Upper lobe of left lung (tissue), 6 donors: ENCODE results near the gene RB1. TPM values are rescaled to one million over a fixed set of nuclear protein-coding genes. Genes with fewer than 3 reads are reported as not detected.

ENCODE experiments used
- ATAC-seq, 2 donors: fragments of 200-7000 bp; cut with Tn5 transposase; one replicate each; pipeline ENCODE4 v1.9.1; 2022; ENCODE audit warnings: mild to moderate bottlenecking in 2 of 2, moderate library complexity in 2 of 2; ENCODE audit not compliant: low FRiP score in 2 of 2
- DNase-seq, 2 donors: peaks; one replicate each; pipeline ENCODE4 v3.0.0-alpha.2; 2019 to 2020
- H3K27ac ChIP-seq, 4 donors: fragments of 200-600 bp; sonication (generic); one replicate each; pipeline ENCODE4 v1.5.1; 2016 to 2019
- H3K27me3 ChIP-seq, 4 donors: fragments of 200-600 bp; sonication (generic); one replicate each; pipeline ENCODE4 v1.5.1; 2017 to 2019
- H3K36me3 ChIP-seq, 4 donors: fragments of 200-600 bp; sonication (generic); one replicate each; pipeline ENCODE4 v1.5.1; 2016 to 2019
- H3K4me1 ChIP-seq, 4 donors: fragments of 200-600 bp; sonication (generic); one replicate each; pipeline ENCODE4 v1.5.1; 2018 to 2019
- H3K4me3 ChIP-seq, 4 donors: fragments of 200-600 bp; sonication (generic); one replicate each; pipeline ENCODE4 v1.5.1; 2017 to 2019; ENCODE audit warnings: mild to moderate bottlenecking in 2 of 4, moderate library complexity in 1 of 4
- H3K9me3 ChIP-seq, 4 donors: fragments of 200-600 bp; sonication (generic); one replicate each; pipeline ENCODE4 v1.5.1; 2018 to 2019
- CTCF ChIP-seq, 6 experiments: fragments of 450-650 bp in 4 of 6; fragments of 200-600 bp in 2 of 6; sonication (generic) in 2 of 6; IDR thresholded peaks; one replicate each; pipeline ENCODE4 v1.5.1; 2016 to 2019; ENCODE audit warnings: antibody characterized with exemption in 6 of 6
- EP300 ChIP-seq, 4 donors: sonication (generic); formaldehyde crosslinking; IDR thresholded peaks; one replicate each; pipeline ENCODE4 v1.5.1; 2017; ENCODE audit warnings: antibody characterized with exemption in 4 of 4, control low read depth in 2 of 4
- POLR2A ChIP-seq, 4 donors: fragments of 450-650 bp; IDR thresholded peaks; one replicate each; pipeline ENCODE4 v1.5.1; 2016 to 2017; ENCODE audit warnings: antibody characterized with exemption in 4 of 4, mild to moderate bottlenecking in 2 of 4
- POLR2AphosphoS5 ChIP-seq, 2 donors: sonication (generic); formaldehyde crosslinking; IDR thresholded peaks; one replicate each; pipeline ENCODE4 v1.5.1; 2017; ENCODE audit warnings: antibody characterized with exemption in 2 of 2
- WGBS, 2 donors: methylation state at CpG; one replicate each; pipeline ENCODE4 v1.1.5; 2017 to 2018; 5-methylcytosine and 5-hydroxymethylcytosine counted together
- total RNA-seq, 6 donors: library from RNA; depleted of rRNA in 4 of 6; stranded (reverse); fragments of >200 nt in 4 of 6; gene quantifications; one replicate each; pipeline versions ENCODE4 v1.1.0 to v1.2.1, GENCODE V29; 2016 to 2021
- donor health status: DM: no; HTN: no; CAD: no; lungs with moderate emphysema.
- donor health status: DM: no; HTN: yes; CAD: no; lungs with severe emphysema.

RB1 gene
- total RNA-seq, 6 donors from 2014 or later: 20.2 to 46.6 (median 32.9) TPM

GRCh38 chr13:48492470-48493065, 189.0 kb downstream of the RB1 start:
- 28 to 32% methylated on average over 16 of the region's 16 CpGs for WGBS, 2 donors
- Histone ChIP-seq H3K9me3 (no peaks in the 10 kb centered on the region), H3K4me3 (peak overlapping the region in 3 of 4 donors; percentile 6 to 36 (median 30)), H3K4me1 (peaks cover 24 to 40% (median 26%) of the 10 kb centered on the region in 4 donors), H3K27ac (peak overlapping the region; percentile 68 to 87 (median 75)), H3K27me3 (no peaks in the 10 kb centered on the region), H3K36me3 (peaks cover 0 to 3% (median 0%) of the 10 kb centered on the region in 4 donors)
- peak; percentile 81 to 94 for ATAC-seq
- no peak for TF ChIP-seq CTCF (IDR thresholded peaks at IDR 0.05)
- TF ChIP-seq POLR2A (IDR thresholded peaks at IDR 0.05): peak in 1 of 4 donors; percentile 45
- TF ChIP-seq EP300 (IDR thresholded peaks at IDR 0.05): peak in 1 of 4 donors; percentile 41
- peak; percentile 78 to 90 for TF ChIP-seq POLR2AphosphoS5 (IDR thresholded peaks at IDR 0.05)
- DNase-seq: peak in 1 of 2 donors; percentile 81

- Histone ChIP-seq H3K27ac (peak overlapping the region; percentile 68 to 87 (median 75)), H3K36me3 (peaks cover 0 to 3% (median 0%) of the 10 kb centered on the region in 4 donors), H3K9me3 (no peaks in the 10 kb centered on the region), H3K4me1 (peaks cover 24 to 40% (median 26%) of the 10 kb centered on the region in 4 donors), H3K27me3 (no peaks in the 10 kb centered on the region), H3K4me3 (no peak overlapping the region)
- ATAC-seq (peak; percentile 31 to 38), DNase-seq (no peak)
- 69 to 86% methylated on average over 4 of the region's 4 CpGs for WGBS, 2 donors
- no peak for TF ChIP-seq EP300 (IDR thresholded peaks at IDR 0.05)
- no peak for TF ChIP-seq CTCF (IDR thresholded peaks at IDR 0.05)
- no peak for TF ChIP-seq POLR2AphosphoS5 (IDR thresholded peaks at IDR 0.05)
Measured at GRCh38 chr13:48493066-48493765, 189.7 kb downstream of the RB1 start.

- 51 to 74% methylated on average over 2 of the region's 2 CpGs for WGBS, 2 donors
- peak overlapping the region in 3 of 4 donors; percentile 53 to 75 (median 75) for H3K27ac ChIP-seq
- DNase-seq (no peak), ATAC-seq (no peak)
- TF ChIP-seq POLR2AphosphoS5 (IDR thresholded peaks at IDR 0.05): no peak
- no peak for TF ChIP-seq CTCF (IDR thresholded peaks at IDR 0.05)
- TF ChIP-seq EP300 (IDR thresholded peaks at IDR 0.05): no peak
- TF ChIP-seq POLR2A (IDR thresholded peaks at IDR 0.05): no peak
- no peaks in the 10 kb centered on the region for H3K27me3 ChIP-seq
- H3K36me3 ChIP-seq: no peaks in the 10 kb centered on the region
- no peak overlapping the region for H3K4me3 ChIP-seq
- H3K9me3 ChIP-seq: no peaks in the 10 kb centered on the region
- peaks cover 24 to 40% (median 26%) of the 10 kb centered on the region in 4 donors for H3K4me1 ChIP-seq
Measured at GRCh38 chr13:48493851-48494250, 190.3 kb downstream of the RB1 start.

GRCh38 chr13:48494874-48495273, 191.3 kb downstream of the RB1 start:
- WGBS, 2 donors: 50 to 53% methylated on average over 1 of the region's 1 CpG
- ATAC-seq: no peak
- Histone ChIP-seq H3K27me3 (no peaks in the 10 kb centered on the region), H3K27ac (peak overlapping the region in 1 of 4 donors; percentile 53), H3K4me3 (no peak overlapping the region), H3K9me3 (no peaks in the 10 kb centered on the region), H3K36me3 (no peaks in the 10 kb centered on the region), H3K4me1 (peaks cover 24 to 40% (median 25%) of the 10 kb centered on the region in 4 donors)
- no peak for DNase-seq
- no peak for TF ChIP-seq POLR2A (IDR thresholded peaks at IDR 0.05)
- no peak for TF ChIP-seq POLR2AphosphoS5 (IDR thresholded peaks at IDR 0.05)
- no peak for TF ChIP-seq EP300 (IDR thresholded peaks at IDR 0.05)
- TF ChIP-seq CTCF (IDR thresholded peaks at IDR 0.05): no peak
